GM21526 (cell line): ENCODE results near the gene PRB4.
"Not testable (repeated sequence)": the region's sequence is repeated elsewhere in the genome, so short reads cannot be mapped to it uniquely, and the experiment has no call there.

ENCODE experiments used
- ATAC-seq: cut with Tn5 transposase; IDR thresholded peaks from one replicate; pipeline ENCODE4 v1.9.1; 2021; ENCODE audit warnings: moderate library complexity; ENCODE audit not compliant: unreplicated experiment, low FRiP score

Gene PRB4

GRCh38 chr12:11310336-11310735, at the start of gene PRB4:
Gene PRB4, minus strand, starts transcription at chr12:11310436. Its CDS starts 38 bp downstream, at chr12:11310398.
- no peak for ATAC-seq

- not testable (repeated sequence) for ATAC-seq
Observed at GRCh38 chr12:11351736-11352135, 41.5 kb upstream of the PRB4 start.

- ATAC-seq = no peak
Observed at GRCh38 chr12:11348439-11348838, 38.2 kb upstream of the PRB4 start.

DNA sequence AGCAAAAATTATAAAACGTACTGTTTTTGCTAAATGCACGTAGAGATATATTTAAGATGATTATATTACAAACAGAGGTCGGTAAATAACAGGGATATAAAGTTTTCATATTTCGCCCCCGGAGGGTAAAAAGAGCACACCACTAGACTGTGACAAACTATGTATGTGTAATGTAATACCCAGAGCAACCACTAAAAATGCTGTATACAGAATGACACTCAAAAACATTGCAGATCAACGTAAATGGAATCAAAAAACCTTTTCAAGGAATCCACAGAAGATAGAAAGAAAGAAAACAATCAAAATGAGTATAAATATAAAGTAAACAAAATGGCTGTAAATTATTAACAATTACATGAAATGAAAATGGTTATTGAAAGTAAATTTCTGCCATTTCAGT, 37.6 kb upstream of the PRB4 start:
- ATAC-seq = no peak

- no peak for ATAC-seq
Observed at GRCh38 chr12:11344500-11344899, 34.3 kb upstream of the PRB4 start.

GRCh38 chr12:11324426-11324825, 14.2 kb upstream of the PRB4 start:
- no peak for ATAC-seq

GRCh38 chr12:11321980-11322379, 11.7 kb upstream of the PRB4 start:
- ATAC-seq = no peak

DNA sequence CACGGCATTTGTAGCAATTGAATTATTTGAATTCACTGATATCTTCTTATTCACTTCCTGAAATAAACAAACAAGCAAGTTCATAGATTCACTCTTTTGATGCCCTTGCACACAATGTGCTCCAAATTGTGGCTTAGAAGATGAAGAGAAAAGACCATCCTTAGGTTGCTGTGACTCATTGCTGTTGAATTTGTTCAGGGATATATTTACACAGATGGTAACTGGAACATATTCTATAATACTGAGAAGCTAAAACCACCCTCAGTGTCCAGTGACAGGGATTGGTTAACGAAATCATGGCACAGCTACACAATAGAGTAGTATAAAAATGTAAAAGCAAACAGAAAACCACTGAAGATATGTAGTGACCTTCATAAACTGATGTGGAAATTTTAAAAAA, 3.1 kb downstream of the PRB4 start:
- ATAC-seq = no peak

- no peak for ATAC-seq
Observed at GRCh38 chr12:11273449-11273848, 36.8 kb downstream of the PRB4 start.

DNA sequence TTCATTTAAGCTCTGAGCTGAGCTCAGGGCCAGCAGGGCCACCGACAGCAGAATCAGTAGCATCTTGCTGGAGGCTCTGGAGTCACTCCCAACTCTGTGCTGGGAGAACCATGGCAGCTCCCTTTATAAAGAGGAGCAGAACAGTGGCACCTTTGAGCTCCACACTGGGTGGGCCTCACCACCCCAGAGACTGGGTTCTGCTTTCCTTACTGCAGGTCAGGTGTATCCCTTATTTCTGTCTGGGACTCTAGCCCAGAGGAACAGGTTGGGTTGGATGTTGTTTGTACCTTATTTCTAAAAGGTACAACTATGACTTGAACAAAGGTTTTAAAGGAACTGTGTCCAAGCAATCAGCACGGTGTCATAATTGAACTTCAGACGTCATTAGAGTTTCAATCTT, 40.6 kb downstream of the PRB4 start, which contains the start of gene PRB3:
Gene PRB3, minus strand, starts transcription at position 101 of the 400 bp plus-strand sequence. Its CDS starts 38 bp downstream, at position 63.
- ATAC-seq = no peak

GRCh38 chr12:11264501-11264900, 45.7 kb downstream of the PRB4 start:
- ATAC-seq = no peak
